Epithelial cell of proximal tubule (primary cell): ENCODE data around the gene SYT1. TPM values are rescaled to one million over a fixed set of nuclear protein-coding genes. Genes with fewer than 3 reads are reported as not detected.

Experiments used
- DNase-seq: peaks from one replicate; pipeline ENCODE4 v3.0.0-alpha.2; 2011; ENCODE audit warnings: low read depth
- H3K4me3 ChIP-seq: 2 replicates; pipeline ENCODE4 v1.5.1; 2011; ENCODE audit warnings: low read depth, mild to moderate bottlenecking, low read length
- CTCF ChIP-seq: conservative IDR thresholded peaks from 2 replicates; pipeline ENCODE4 v1.5.1; 2012; ENCODE audit warnings: low read depth, mild to moderate bottlenecking, low read length
- total RNA-seq: library from RNA; depleted of rRNA; stranded (reverse); fragments of >200 nt; gene quantifications from 2 replicates; pipeline ENCODE4 v1.2.3, GENCODE V29; 2015

SYT1 gene
- total RNA-seq, 1 donor from 2014 or later = 2.0 TPM

- TF ChIP-seq CTCF = no peak
- no peak overlapping the region for H3K4me3 ChIP-seq
- DNase-seq = no peak
These were observed 390.7 kb downstream of the SYT1 start for GRCh38 chr12:79255288-79255687.

GRCh38 chr12:79260923-79261322 is 396.3 kb downstream of the SYT1 start:
- DNase-seq = no peak
- no peak for TF ChIP-seq CTCF
- H3K4me3 ChIP-seq = no peak overlapping the region

GRCh38 chr12:79262938-79263337 is 398.4 kb downstream of the SYT1 start:
- TF ChIP-seq CTCF = no peak
- no peak for DNase-seq

GRCh38 chr12:79266343-79267144 is 402.0 kb downstream of the SYT1 start:
- TF ChIP-seq CTCF = no peak
- H3K4me3 ChIP-seq = no peak overlapping the region
- DNase-seq = no peak

More at GRCh38 chr12:79262938-79263337, 398.4 kb downstream of the SYT1 start:
- no peak overlapping the region for H3K4me3 ChIP-seq

- DNase-seq = no peak
- TF ChIP-seq CTCF = no peak
- no peak overlapping the region for H3K4me3 ChIP-seq
These were observed 403.0 kb downstream of the SYT1 start for GRCh38 chr12:79267580-79267979.

GRCh38 chr12:79274501-79275064 is 410.0 kb downstream of the SYT1 start:
- no peak for DNase-seq
- H3K4me3 ChIP-seq = no peak overlapping the region
- TF ChIP-seq CTCF = no peak
